ENCODE data around the gene TRIM14.

TRIM14 gene

DNA sequence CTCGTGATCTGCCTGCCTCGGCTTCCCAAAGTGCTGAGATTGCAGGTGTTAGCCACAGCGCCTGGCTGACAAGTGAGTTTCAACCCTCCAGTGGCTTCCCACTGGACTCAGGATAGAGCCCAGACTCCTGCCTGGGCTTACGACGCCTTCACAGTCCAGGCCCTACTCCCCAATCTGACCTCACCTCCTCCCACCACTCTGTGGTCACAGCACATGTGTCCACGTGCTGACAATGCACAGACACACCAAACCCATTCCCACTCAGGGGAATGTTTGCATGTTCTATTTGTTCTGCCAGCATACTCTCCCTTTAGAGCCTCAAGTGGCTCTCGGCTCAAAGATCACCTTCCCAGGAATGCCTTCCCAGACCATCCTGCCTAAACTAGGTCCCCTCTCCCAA is 31.1 kb upstream of the TRIM14 start:
- in situ Hi-C loops (cut with MboI; ENCODE audit: low sequenced_read_pairs, unreplicated experiment): no loop called here
- TF ChIP-seq, protein P1, sequence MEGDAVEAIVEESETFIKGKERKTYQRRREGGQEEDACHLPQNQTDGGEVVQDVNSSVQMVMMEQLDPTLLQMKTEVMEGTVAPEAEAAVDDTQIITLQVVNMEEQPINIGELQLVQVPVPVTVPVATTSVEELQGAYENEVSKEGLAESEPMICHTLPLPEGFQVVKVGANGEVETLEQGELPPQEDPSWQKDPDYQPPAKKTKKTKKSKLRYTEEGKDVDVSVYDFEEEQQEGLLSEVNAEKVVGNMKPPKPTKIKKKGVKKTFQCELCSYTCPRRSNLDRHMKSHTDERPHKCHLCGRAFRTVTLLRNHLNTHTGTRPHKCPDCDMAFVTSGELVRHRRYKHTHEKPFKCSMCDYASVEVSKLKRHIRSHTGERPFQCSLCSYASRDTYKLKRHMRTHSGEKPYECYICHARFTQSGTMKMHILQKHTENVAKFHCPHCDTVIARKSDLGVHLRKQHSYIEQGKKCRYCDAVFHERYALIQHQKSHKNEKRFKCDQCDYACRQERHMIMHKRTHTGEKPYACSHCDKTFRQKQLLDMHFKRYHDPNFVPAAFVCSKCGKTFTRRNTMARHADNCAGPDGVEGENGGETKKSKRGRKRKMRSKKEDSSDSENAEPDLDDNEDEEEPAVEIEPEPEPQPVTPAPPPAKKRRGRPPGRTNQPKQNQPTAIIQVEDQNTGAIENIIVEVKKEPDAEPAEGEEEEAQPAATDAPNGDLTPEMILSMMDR (IDR thresholded peaks at IDR 0.05; ENCODE audit: borderline replicate concordance, control extremely low read depth, extremely low read depth, insufficient read depth, missing control alignments): no peak
- DNase-seq (ENCODE audit: low spot score): peak; percentile 13

GRCh38 chr9:98149422-98149821 is 30.4 kb upstream of the TRIM14 start:
- in situ Hi-C loops (cut with MboI; ENCODE audit: low sequenced_read_pairs, unreplicated experiment): no loop called here
- TF ChIP-seq, protein P1 (IDR thresholded peaks at IDR 0.05; ENCODE audit: borderline replicate concordance, control extremely low read depth, extremely low read depth, insufficient read depth, missing control alignments): no peak
- DNase-seq (ENCODE audit: low spot score): no peak

DNA sequence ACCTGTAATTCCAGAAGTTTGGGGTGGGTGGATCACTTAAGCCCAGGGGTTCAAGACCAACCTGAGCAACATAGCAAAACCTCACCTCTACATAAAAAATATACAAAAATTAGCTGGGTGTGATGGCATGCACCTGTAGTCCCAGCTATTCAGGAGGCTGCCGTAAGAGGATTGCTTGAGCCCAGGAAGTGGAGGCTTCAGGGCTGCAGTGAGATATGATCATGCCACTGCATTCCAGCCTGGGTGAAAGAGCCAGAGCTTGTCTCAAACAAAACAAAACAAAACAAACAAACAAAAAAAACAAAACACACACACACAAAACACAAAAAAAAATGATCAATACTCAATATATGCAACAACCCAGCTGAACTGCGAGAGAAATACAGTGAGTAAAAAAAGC is 29.5 kb upstream of the TRIM14 start:
- DNase-seq (ENCODE audit: low spot score): no peak
- TF ChIP-seq, protein P1 (IDR thresholded peaks at IDR 0.05; ENCODE audit: borderline replicate concordance, control extremely low read depth, extremely low read depth, insufficient read depth, missing control alignments): no peak
- in situ Hi-C loops (cut with MboI; ENCODE audit: low sequenced_read_pairs, unreplicated experiment): no loop called here

DNA sequence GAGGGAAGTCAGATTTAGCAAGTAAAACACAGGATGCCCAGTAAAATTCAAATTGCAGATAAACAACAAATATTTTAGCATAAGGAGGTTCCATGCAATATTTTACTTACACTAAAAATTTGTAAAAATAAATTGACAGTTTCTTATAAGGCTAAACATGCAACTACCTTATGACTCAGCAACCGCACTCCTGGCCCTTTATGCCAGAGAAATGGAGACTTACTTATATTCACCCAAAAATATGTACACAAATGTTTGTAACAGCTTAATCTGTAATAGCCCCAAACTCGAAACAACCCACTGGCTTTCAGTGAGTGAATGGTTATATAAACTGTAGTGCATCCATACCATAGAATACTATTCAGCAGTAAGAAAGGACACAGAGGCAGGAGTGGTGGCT is 28.6 kb upstream of the TRIM14 start:
- in situ Hi-C loops (cut with MboI; ENCODE audit: low sequenced_read_pairs, unreplicated experiment): no loop called here
- DNase-seq (ENCODE audit: low spot score): peak; percentile 11

GRCh38 chr9:98146101-98146991 is 27.3 kb upstream of the TRIM14 start:
- in situ Hi-C loops (cut with MboI; ENCODE audit: low sequenced_read_pairs, unreplicated experiment): no loop called here
- TF ChIP-seq, protein P1 (IDR thresholded peaks at IDR 0.05; ENCODE audit: borderline replicate concordance, control extremely low read depth, extremely low read depth, insufficient read depth, missing control alignments): no peak
- DNase-seq (ENCODE audit: low spot score): peak; percentile 4

More for the DNA sequence above, 28.6 kb upstream of the TRIM14 start:
- TF ChIP-seq, protein P1 (IDR thresholded peaks at IDR 0.05; ENCODE audit: borderline replicate concordance, control extremely low read depth, extremely low read depth, insufficient read depth, missing control alignments): no peak

GRCh38 chr9:98144631-98145030 is 25.6 kb upstream of the TRIM14 start:
- in situ Hi-C loops (cut with MboI; ENCODE audit: low sequenced_read_pairs, unreplicated experiment): no loop called here
- DNase-seq (ENCODE audit: low spot score): no peak
- TF ChIP-seq, protein P1 (IDR thresholded peaks at IDR 0.05; ENCODE audit: borderline replicate concordance, control extremely low read depth, extremely low read depth, insufficient read depth, missing control alignments): no peak

Data from GM13976 (cell line).